ENCODE data around the gene NOSIP. TPM values are rescaled to one million over a fixed set of nuclear protein-coding genes. Genes with fewer than 3 reads are reported as not detected.
A peak's percentile ranks its signal among the peaks of the same experiment; 100 is the strongest.

NOSIP gene
- total RNA-seq, 1 donor from 2014 or later = 94.4 TPM

- H3K27me3 Mint-ChIP-seq (ENCODE audit: unreplicated experiment) = peaks cover 2% of the 10 kb centered on the region
- DNase-seq = no peak
- peak within 1 kb of the TSS; percentile 94 for H3K27ac Mint-ChIP-seq (ENCODE audit: unreplicated experiment)
- H3K9me3 Mint-ChIP-seq (ENCODE audit: unreplicated experiment) = peaks cover 3% of the 10 kb centered on the region
- H3K4me3 Mint-ChIP-seq (ENCODE audit: unreplicated experiment) = peak within 1 kb of the TSS; percentile 97
- no peak for TF ChIP-seq CTCF (IDR thresholded peaks at IDR 0.05; ENCODE audit: partially characterized antibody, unreplicated experiment)
- peaks cover 14% of the 10 kb centered on the region for H3K4me1 Mint-ChIP-seq (ENCODE audit: low read depth, unreplicated experiment)
- H3K36me3 Mint-ChIP-seq (ENCODE audit: unreplicated experiment) = no peaks in the 10 kb centered on the region
Measured at GRCh38 chr19:49581007-49581508, 702 bp upstream of the NOSIP start, which contains the start of gene PRRG2. Gene PRRG2, plus strand, starts transcription at chr19:49581316. Its CDS starts 1,904 bp downstream, at chr19:49583220.

GRCh38 chr19:49579947-49580263 is 451 bp downstream of the NOSIP start:
- Mint-ChIP-seq H3K4me1 (ENCODE audit: low read depth, unreplicated experiment) (peaks cover 11% of the 10 kb centered on the region), H3K9me3 (ENCODE audit: unreplicated experiment) (peaks cover 3% of the 10 kb centered on the region), H3K27ac (ENCODE audit: unreplicated experiment) (peak overlapping the region; percentile 94), H3K4me3 (ENCODE audit: unreplicated experiment) (peak overlapping the region; percentile 97), H3K27me3 (ENCODE audit: unreplicated experiment) (peaks cover 2% of the 10 kb centered on the region), H3K36me3 (ENCODE audit: unreplicated experiment) (no peaks in the 10 kb centered on the region)
- TF ChIP-seq CTCF (IDR thresholded peaks at IDR 0.05; ENCODE audit: partially characterized antibody, unreplicated experiment) = no peak
- DNase-seq = no peak

- DNase-seq = no peak
- no peak for TF ChIP-seq CTCF (IDR thresholded peaks at IDR 0.05; ENCODE audit: partially characterized antibody, unreplicated experiment)
- Mint-ChIP-seq H3K27ac (ENCODE audit: unreplicated experiment) (peak overlapping the region; percentile 94), H3K4me1 (ENCODE audit: low read depth, unreplicated experiment) (peaks cover 11% of the 10 kb centered on the region), H3K9me3 (ENCODE audit: unreplicated experiment) (peaks cover 3% of the 10 kb centered on the region), H3K36me3 (ENCODE audit: unreplicated experiment) (no peaks in the 10 kb centered on the region), H3K4me3 (ENCODE audit: unreplicated experiment) (peak overlapping the region; percentile 97), H3K27me3 (ENCODE audit: unreplicated experiment) (peaks cover 2% of the 10 kb centered on the region)
Measured at GRCh38 chr19:49579193-49579592, 1.2 kb downstream of the NOSIP start.

GRCh38 chr19:49574206-49574755 is 6.1 kb downstream of the NOSIP start:
- H3K27me3 Mint-ChIP-seq (ENCODE audit: unreplicated experiment) = no peaks in the 10 kb centered on the region
- peaks cover 21% of the 10 kb centered on the region for H3K4me1 Mint-ChIP-seq (ENCODE audit: low read depth, unreplicated experiment)
- TF ChIP-seq CTCF (IDR thresholded peaks at IDR 0.05; ENCODE audit: partially characterized antibody, unreplicated experiment) = no peak
- H3K36me3 Mint-ChIP-seq (ENCODE audit: unreplicated experiment) = no peaks in the 10 kb centered on the region
- H3K4me3 Mint-ChIP-seq (ENCODE audit: unreplicated experiment) = no peak overlapping the region
- DNase-seq = no peak
- peaks cover 8% of the 10 kb centered on the region for H3K9me3 Mint-ChIP-seq (ENCODE audit: unreplicated experiment)
- no peak overlapping the region for H3K27ac Mint-ChIP-seq (ENCODE audit: unreplicated experiment)

- H3K36me3 Mint-ChIP-seq (ENCODE audit: unreplicated experiment) = no peaks in the 10 kb centered on the region
- H3K27ac Mint-ChIP-seq (ENCODE audit: unreplicated experiment) = no peak overlapping the region
- peaks cover 8% of the 10 kb centered on the region for H3K9me3 Mint-ChIP-seq (ENCODE audit: unreplicated experiment)
- no peak for TF ChIP-seq CTCF (IDR thresholded peaks at IDR 0.05; ENCODE audit: partially characterized antibody, unreplicated experiment)
- H3K4me3 Mint-ChIP-seq (ENCODE audit: unreplicated experiment) = no peak overlapping the region
- H3K4me1 Mint-ChIP-seq (ENCODE audit: low read depth, unreplicated experiment) = peaks cover 18% of the 10 kb centered on the region
- no peak for DNase-seq
- H3K27me3 Mint-ChIP-seq (ENCODE audit: unreplicated experiment) = no peaks in the 10 kb centered on the region
Measured at GRCh38 chr19:49573425-49573824, 6.9 kb downstream of the NOSIP start.
